Omental fat pad (tissue), 4 donors: Measurements from ENCODE around the gene PRDX2. TPM values are rescaled to one million over a fixed set of nuclear protein-coding genes. Genes with fewer than 3 reads are reported as not detected.

Source experiments
- ATAC-seq: fragments of 150-250 bp; one replicate; pipeline ENCODE4 v1.9.1; 2016; ENCODE audit warnings: mild to moderate bottlenecking, moderate library complexity; ENCODE audit not compliant: low FRiP score
- DNase-seq: peaks from one replicate; pipeline ENCODE4 v3.0.0-alpha.2; 2019; ENCODE audit warnings: low spot score
- CTCF ChIP-seq, 3 donors: fragments of 450-650 bp; IDR thresholded peaks; one replicate each; pipeline ENCODE4 v1.5.1; 2016 to 2017; ENCODE audit warnings: antibody characterized with exemption in 3 of 3, mild to moderate bottlenecking in 3 of 3, moderate library complexity in 2 of 3
- total RNA-seq, 4 donors: library from RNA; depleted of rRNA; stranded (reverse); fragments of >200 nt; gene quantifications; one replicate each; pipeline ENCODE4 v1.1.0, GENCODE V29; 2016

PRDX2 gene
- total RNA-seq, 4 donors from 2014 or later, result 165 to 320 (median 219) TPM

GRCh38 chr19:12834976-12835757 is 33.6 kb upstream of the PRDX2 start:
- DNase-seq (no peak), ATAC-seq (no peak)
- no peak for TF ChIP-seq CTCF (IDR thresholded peaks at IDR 0.05)

- ATAC-seq (no peak), DNase-seq (no peak)
- no peak for TF ChIP-seq CTCF (IDR thresholded peaks at IDR 0.05)
Observed at GRCh38 chr19:12834566-12834943, 33.0 kb upstream of the PRDX2 start, which contains the start of gene RTBDN. Gene RTBDN (minus strand): TSS chr19:12834579. CDS start chr19:12829979, 4,600 bp downstream.

GRCh38 chr19:12833738-12834565 is 32.4 kb upstream of the PRDX2 start:
- DNase-seq (no peak), ATAC-seq (no peak)
- no peak for TF ChIP-seq CTCF (IDR thresholded peaks at IDR 0.05)

- TF ChIP-seq CTCF (IDR thresholded peaks at IDR 0.05), result no peak
- DNase-seq, result no peak
- no peak for ATAC-seq
Observed at GRCh38 chr19:12833418-12833737, 31.8 kb upstream of the PRDX2 start.

DNA sequence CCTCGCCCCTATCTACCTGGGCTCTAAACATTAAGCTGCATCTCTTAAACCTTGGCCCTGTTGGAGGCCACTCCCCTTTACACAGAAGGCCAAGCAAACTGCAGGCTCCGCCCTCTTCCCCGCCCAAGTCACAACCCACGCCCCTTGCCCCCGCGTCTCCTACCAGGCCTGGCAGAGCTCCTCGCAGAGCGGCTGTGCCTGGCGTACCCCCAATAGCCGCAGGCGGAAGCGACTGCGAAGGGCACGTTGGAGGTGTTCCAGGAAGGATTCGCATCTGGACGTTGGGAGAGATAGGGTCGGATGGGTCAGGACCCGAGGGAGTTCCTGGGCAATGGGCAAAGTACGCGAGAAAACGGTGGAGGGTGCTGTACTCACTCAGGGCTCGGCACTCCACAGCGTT is 26.9 kb upstream of the PRDX2 start:
- ATAC-seq (no peak), DNase-seq (no peak)
- TF ChIP-seq CTCF (IDR thresholded peaks at IDR 0.05), result no peak

- ATAC-seq (no peak), DNase-seq (no peak)
- no peak for TF ChIP-seq CTCF (IDR thresholded peaks at IDR 0.05)
Observed at GRCh38 chr19:12825254-12826131, 23.9 kb upstream of the PRDX2 start.
